Measurements from ENCODE around the gene ATP11C. TPM values are rescaled to one million over a fixed set of nuclear protein-coding genes. Genes with fewer than 3 reads are reported as not detected.
"Not testable (repeated sequence)": the region's sequence is repeated elsewhere in the genome, so short reads cannot be mapped to it uniquely, and the experiment has no call there.

Gene ATP11C
- total and polyA plus RNA-seq, 2 donors: 19.3 to 69.2 TPM

GRCh38 chrX:139936259-139936658 is 3.4 kb upstream of the ATP11C start:
- DNase-seq (ENCODE audit: extremely low spot score): no peak
- no peaks in the 10 kb centered on the region for H3K4me1 ChIP-seq (ENCODE audit: insufficient read depth)
- H3K27ac ChIP-seq (ENCODE audit: low read depth): no peak overlapping the region
- H3K36me3 ChIP-seq (ENCODE audit: insufficient read depth): no peaks in the 10 kb centered on the region
- H3K4me3 ChIP-seq (ENCODE audit: low read depth, low read length): no peak overlapping the region

- peak overlapping the region; percentile 91 for H3K4me3 ChIP-seq (ENCODE audit: low read depth, low read length)
- 69% methylated on average over 15 of the region's 15 CpGs for WGBS
These were observed 1.1 kb upstream of the ATP11C start for GRCh38 chrX:139933904-139934303.

GRCh38 chrX:139932073-139932900 is 566 bp downstream of the ATP11C start:
- under 1% methylated on average over 77 of the region's 109 CpGs for WGBS
- Histone ChIP-seq H3K36me3 (ENCODE audit: insufficient read depth) (no peaks in the 10 kb centered on the region), H3K4me1 (ENCODE audit: insufficient read depth) (no peaks in the 10 kb centered on the region), H3K27ac (ENCODE audit: low read depth) (peak overlapping the region; percentile 99), H3K4me3 (ENCODE audit: low read depth, low read length) (peak overlapping the region; percentile 91)
- DNase-seq (ENCODE audit: extremely low spot score): no peak

More at GRCh38 chrX:139933904-139934303, 1.1 kb upstream of the ATP11C start:
- Histone ChIP-seq H3K27ac (ENCODE audit: low read depth) (no peak overlapping the region), H3K4me1 (ENCODE audit: insufficient read depth) (no peaks in the 10 kb centered on the region), H3K36me3 (ENCODE audit: insufficient read depth) (no peaks in the 10 kb centered on the region)
- no peak for DNase-seq (ENCODE audit: extremely low spot score)

GRCh38 chrX:139931646-139932072 is 1.2 kb downstream of the ATP11C start:
- Histone ChIP-seq H3K4me3 (ENCODE audit: low read depth, low read length) (peak overlapping the region; percentile 91), H3K27ac (ENCODE audit: low read depth) (no peak overlapping the region), H3K4me1 (ENCODE audit: insufficient read depth) (no peaks in the 10 kb centered on the region), H3K36me3 (ENCODE audit: insufficient read depth) (no peaks in the 10 kb centered on the region)
- DNase-seq (ENCODE audit: extremely low spot score): no peak
- WGBS: under 1% methylated on average over 33 of the region's 33 CpGs

- H3K36me3 ChIP-seq (ENCODE audit: insufficient read depth): no peaks in the 10 kb centered on the region
- DNase-seq (ENCODE audit: extremely low spot score): no peak
- H3K4me3 ChIP-seq (ENCODE audit: low read depth, low read length): peak overlapping the region; percentile 91
- WGBS: 5% methylated on average over 27 of the region's 27 CpGs
- H3K4me1 ChIP-seq (ENCODE audit: insufficient read depth): no peaks in the 10 kb centered on the region
- H3K27ac ChIP-seq (ENCODE audit: low read depth): no peak overlapping the region
These were observed 1.8 kb downstream of the ATP11C start for GRCh38 chrX:139930916-139931645.

GRCh38 chrX:139930401-139930800 is 2.5 kb downstream of the ATP11C start:
- Histone ChIP-seq H3K36me3 (ENCODE audit: insufficient read depth) (no peaks in the 10 kb centered on the region), H3K4me1 (ENCODE audit: insufficient read depth) (no peaks in the 10 kb centered on the region), H3K4me3 (ENCODE audit: low read depth, low read length) (peak overlapping the region; percentile 9), H3K27ac (ENCODE audit: low read depth) (no peak overlapping the region)
- no peak for DNase-seq (ENCODE audit: extremely low spot score)
- 81% methylated on average over 4 of the region's 4 CpGs for WGBS

- Histone ChIP-seq H3K4me3 (ENCODE audit: low read depth, low read length) (no peak overlapping the region), H3K27ac (ENCODE audit: low read depth) (no peak overlapping the region), H3K4me1 (ENCODE audit: insufficient read depth) (no peaks in the 10 kb centered on the region), H3K36me3 (ENCODE audit: insufficient read depth) (no peaks in the 10 kb centered on the region)
- 77% methylated on average over 5 of the region's 5 CpGs for WGBS
- DNase-seq (ENCODE audit: extremely low spot score): no peak
These were observed 3.0 kb downstream of the ATP11C start for GRCh38 chrX:139929876-139930275.

GRCh38 chrX:139924696-139925095 is 8.2 kb downstream of the ATP11C start:
- no peaks in the 10 kb centered on the region for H3K4me1 ChIP-seq (ENCODE audit: insufficient read depth)
- WGBS: 46% methylated on average over 6 of the region's 6 CpGs
- no peak for DNase-seq (ENCODE audit: extremely low spot score)
- peaks cover 1% of the 10 kb centered on the region for H3K36me3 ChIP-seq (ENCODE audit: insufficient read depth)
- H3K4me3 ChIP-seq (ENCODE audit: low read depth, low read length): no peak overlapping the region
- H3K27ac ChIP-seq (ENCODE audit: low read depth): no peak overlapping the region

- peaks cover 1% of the 10 kb centered on the region for H3K36me3 ChIP-seq (ENCODE audit: insufficient read depth)
- no peak overlapping the region for H3K27ac ChIP-seq (ENCODE audit: low read depth)
- WGBS: 61% methylated on average over 5 of the region's 5 CpGs
- DNase-seq (ENCODE audit: extremely low spot score): no peak
- no peak overlapping the region for H3K4me3 ChIP-seq (ENCODE audit: low read depth, low read length)
- H3K4me1 ChIP-seq (ENCODE audit: insufficient read depth): no peaks in the 10 kb centered on the region
These were observed 8.7 kb downstream of the ATP11C start for GRCh38 chrX:139924069-139924695.

- H3K4me1 ChIP-seq (ENCODE audit: insufficient read depth); H3K27ac ChIP-seq (ENCODE audit: low read depth); H3K4me3 ChIP-seq (ENCODE audit: low read depth, low read length); DNase-seq (ENCODE audit: extremely low spot score); H3K36me3 ChIP-seq (ENCODE audit: insufficient read depth): not testable (repeated sequence)
- WGBS: 91% methylated on average over 6 of the region's 6 CpGs
These were observed 11.7 kb downstream of the ATP11C start for GRCh38 chrX:139921142-139921541.

- H3K36me3 ChIP-seq (ENCODE audit: insufficient read depth): peaks cover 1% of the 10 kb centered on the region
- no peak overlapping the region for H3K27ac ChIP-seq (ENCODE audit: low read depth)
- no peak for DNase-seq (ENCODE audit: extremely low spot score)
- no peak overlapping the region for H3K4me3 ChIP-seq (ENCODE audit: low read depth, low read length)
- 45% methylated on average over 1 of the region's 1 CpG for WGBS
- no peaks in the 10 kb centered on the region for H3K4me1 ChIP-seq (ENCODE audit: insufficient read depth)
These were observed 12.5 kb downstream of the ATP11C start for GRCh38 chrX:139920316-139920715.

GRCh38 chrX:139914421-139914820 is 18.4 kb downstream of the ATP11C start:
- Histone ChIP-seq H3K4me1 (ENCODE audit: insufficient read depth) (no peaks in the 10 kb centered on the region), H3K27ac (ENCODE audit: low read depth) (no peak overlapping the region), H3K36me3 (ENCODE audit: insufficient read depth) (no peaks in the 10 kb centered on the region), H3K4me3 (ENCODE audit: low read depth, low read length) (no peak overlapping the region)
- DNase-seq (ENCODE audit: extremely low spot score): no peak
- WGBS: 100% methylated on average over 1 of the region's 1 CpG

- DNase-seq (ENCODE audit: extremely low spot score): no peak
- Histone ChIP-seq H3K4me1 (ENCODE audit: insufficient read depth) (no peaks in the 10 kb centered on the region), H3K36me3 (ENCODE audit: insufficient read depth) (no peaks in the 10 kb centered on the region), H3K27ac (ENCODE audit: low read depth) (no peak overlapping the region), H3K4me3 (ENCODE audit: low read depth, low read length) (no peak overlapping the region)
- WGBS: 51% methylated on average over 3 of the region's 3 CpGs
These were observed 23.1 kb downstream of the ATP11C start for GRCh38 chrX:139909712-139910111.

- Histone ChIP-seq H3K4me1 (ENCODE audit: insufficient read depth) (no peaks in the 10 kb centered on the region), H3K27ac (ENCODE audit: low read depth) (no peak overlapping the region), H3K4me3 (ENCODE audit: low read depth, low read length) (no peak overlapping the region), H3K36me3 (ENCODE audit: insufficient read depth) (no peaks in the 10 kb centered on the region)
- 97% methylated on average over 3 of the region's 3 CpGs for WGBS
- DNase-seq (ENCODE audit: extremely low spot score): no peak
These were observed 25.8 kb downstream of the ATP11C start for GRCh38 chrX:139907078-139907477.
